Colon (tissue), 2 donors: ENCODE data around the gene LRRC58.
"Not testable (repeated sequence)": the region's sequence is repeated elsewhere in the genome, so short reads cannot be mapped to it uniquely, and the experiment has no call there.

Experiments used
- FAIRE-seq: peaks from 2 replicates; lab custom pipeline; 2012; peaks lifted over from hg19 to GRCh38; lab: Jason Lieb, UNC
- donor health status: control.
- donor health status: control.

LRRC58 gene

DNA sequence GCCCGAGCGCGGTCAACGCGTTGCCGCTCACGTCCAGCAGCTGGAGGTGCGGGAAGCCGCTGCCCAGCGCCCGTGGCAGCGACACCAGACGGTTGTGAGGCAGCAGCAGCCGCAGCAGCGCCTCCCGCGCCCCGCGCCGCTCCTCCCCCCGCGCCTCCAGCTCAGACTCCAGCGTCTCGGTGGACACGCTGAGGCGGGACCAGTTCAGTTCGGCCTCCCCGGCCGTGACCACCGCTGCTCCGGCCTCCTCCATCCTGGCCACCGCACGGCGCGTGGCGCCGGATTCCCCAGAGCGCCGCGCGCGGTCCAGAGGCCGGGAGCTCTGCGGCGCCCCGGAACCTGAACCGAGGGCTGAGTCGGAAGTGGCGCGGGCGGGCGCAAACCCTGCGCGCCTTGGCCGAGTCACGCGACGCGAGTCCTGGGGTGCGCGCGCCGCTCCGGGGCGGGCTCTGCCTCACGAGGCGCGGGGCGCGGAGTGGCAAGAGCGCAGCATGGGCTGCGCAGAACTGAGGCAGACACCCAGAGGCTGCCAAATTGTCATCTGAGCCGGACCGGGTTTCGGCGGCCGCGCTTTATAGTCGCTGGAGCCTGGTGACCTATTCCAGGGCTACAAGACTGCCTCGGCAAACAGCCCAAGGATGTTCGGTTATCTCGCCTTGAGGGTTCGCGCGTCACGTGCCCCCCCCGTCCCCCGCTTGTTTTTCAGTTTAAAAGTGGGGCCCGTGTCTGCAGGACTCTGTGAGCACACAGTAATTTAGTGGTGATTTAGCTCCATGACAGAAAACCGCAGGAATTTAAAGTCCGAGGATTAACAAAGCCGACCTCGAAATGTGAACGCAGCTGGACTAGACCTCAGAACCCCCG is at the start of gene LRRC58:
LRRC58 (minus strand) TSS at position 364 of the 864 bp plus-strand sequence; CDS start at position 253, 111 bp downstream.
- no peak for FAIRE-seq

DNA sequence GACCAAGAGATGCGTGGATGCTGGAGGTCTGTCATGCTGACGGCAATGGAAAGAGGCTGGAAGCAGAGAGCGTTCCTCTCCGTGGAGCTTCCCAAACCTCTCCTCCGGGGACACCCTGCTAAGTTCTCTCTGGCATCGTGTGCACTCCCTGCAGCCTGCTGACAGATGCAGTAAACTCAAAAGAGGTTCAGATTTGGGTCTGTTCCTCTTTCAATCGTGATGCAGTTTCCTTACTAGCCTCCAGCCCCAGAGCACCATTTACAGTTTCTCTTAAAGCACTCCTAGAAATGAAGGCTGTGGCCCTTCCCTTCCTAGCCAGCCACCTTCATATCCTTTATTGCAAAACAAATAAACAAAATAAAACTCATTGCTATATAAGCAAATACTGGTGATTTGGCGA is 47.3 kb upstream of the LRRC58 start:
- no peak for FAIRE-seq

DNA sequence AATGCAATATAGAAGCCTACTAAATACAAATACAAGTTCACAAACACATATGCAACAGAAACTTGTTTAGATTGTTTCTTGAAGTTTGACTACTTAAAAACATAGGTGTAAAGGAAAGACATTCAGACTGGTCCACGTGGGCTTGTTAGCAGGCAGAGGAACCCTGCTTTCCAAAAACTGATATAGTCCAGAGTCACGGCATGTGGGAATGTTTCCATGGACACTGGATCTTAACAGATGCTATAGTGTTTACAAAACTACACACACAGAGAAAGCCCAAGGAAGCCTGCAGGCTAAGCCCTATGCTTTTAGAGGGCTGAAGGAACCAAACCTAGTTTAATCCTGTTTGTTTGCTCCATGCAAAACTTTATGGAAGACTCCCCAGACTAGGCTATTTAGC is 45.2 kb upstream of the LRRC58 start:
- no peak for FAIRE-seq

- no peak for FAIRE-seq
Measured at GRCh38 chr3:120393761-120394160, 44.6 kb upstream of the LRRC58 start.

DNA sequence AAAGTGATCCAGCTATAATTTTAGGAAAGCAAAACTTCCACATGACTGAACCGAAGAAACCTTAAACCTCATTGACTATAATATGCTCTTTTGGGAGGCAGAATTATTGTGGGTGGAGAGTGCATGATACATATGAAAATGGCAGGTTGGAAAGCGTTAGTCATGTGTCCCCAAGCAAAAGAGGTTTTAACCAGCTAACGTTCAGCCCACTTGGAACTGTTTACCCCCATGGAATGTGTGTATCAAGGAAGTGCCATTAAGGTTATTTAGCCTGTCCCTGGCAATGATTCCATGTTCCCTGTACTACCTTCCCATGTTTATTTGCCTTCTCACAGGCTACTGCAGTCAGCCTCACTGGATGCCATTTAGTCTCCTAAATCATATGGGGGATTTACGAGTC is 44.1 kb upstream of the LRRC58 start:
- FAIRE-seq, result no peak

GRCh38 chr3:120382941-120383447 is 33.8 kb upstream of the LRRC58 start:
- FAIRE-seq, result no peak

GRCh38 chr3:120381503-120381902 is 32.3 kb upstream of the LRRC58 start:
- FAIRE-seq, result no peak

DNA sequence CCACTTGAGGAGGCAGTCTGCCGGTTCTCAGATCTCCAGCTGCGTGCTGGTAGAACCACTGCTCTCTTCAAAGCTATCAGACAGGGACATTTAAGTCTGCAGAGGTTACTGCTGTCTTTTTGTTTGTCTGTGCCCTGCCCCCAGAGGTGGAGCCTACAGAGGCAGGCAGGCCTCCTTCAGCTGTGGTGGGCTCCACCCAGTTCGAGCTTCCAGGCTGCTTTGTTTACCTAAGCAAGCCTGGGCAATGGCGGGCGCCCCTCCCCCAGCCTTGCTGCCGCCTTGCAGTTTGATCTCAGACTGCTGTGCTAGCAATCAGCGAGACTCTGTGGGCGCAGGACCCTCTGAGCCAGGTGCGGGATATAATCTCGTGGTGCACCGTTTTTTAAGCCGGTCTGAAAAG is 28.8 kb upstream of the LRRC58 start:
- FAIRE-seq, result not testable (repeated sequence)

- no peak for FAIRE-seq
Measured at GRCh38 chr3:120370463-120370862, 21.3 kb upstream of the LRRC58 start.

GRCh38 chr3:120369037-120369467 is 19.9 kb upstream of the LRRC58 start:
- no peak for FAIRE-seq

GRCh38 chr3:120368172-120368571 is 19.0 kb upstream of the LRRC58 start:
- no peak for FAIRE-seq

DNA sequence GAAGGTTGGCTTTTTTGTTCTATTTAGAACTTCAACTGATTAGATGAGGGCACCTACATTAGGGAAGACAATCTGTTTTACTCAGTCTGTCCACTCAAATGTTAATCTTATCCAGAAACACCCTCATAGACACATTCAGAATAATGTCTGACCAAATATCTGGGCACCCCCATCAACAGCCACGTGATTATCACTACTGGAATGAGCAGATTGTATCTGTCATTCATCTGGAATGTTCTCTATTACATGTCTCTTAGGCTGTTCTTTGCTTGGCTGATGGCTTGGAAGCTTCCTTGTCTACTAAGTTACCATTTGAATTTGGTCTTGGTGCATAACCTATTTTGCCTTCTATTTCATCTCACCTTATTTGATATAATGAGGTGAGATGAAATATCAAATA is 15.7 kb upstream of the LRRC58 start:
- FAIRE-seq, result no peak

GRCh38 chr3:120364101-120364500 is 14.9 kb upstream of the LRRC58 start:
- FAIRE-seq, result no peak

GRCh38 chr3:120357807-120358206 is 8.7 kb upstream of the LRRC58 start:
- FAIRE-seq, result no peak

DNA sequence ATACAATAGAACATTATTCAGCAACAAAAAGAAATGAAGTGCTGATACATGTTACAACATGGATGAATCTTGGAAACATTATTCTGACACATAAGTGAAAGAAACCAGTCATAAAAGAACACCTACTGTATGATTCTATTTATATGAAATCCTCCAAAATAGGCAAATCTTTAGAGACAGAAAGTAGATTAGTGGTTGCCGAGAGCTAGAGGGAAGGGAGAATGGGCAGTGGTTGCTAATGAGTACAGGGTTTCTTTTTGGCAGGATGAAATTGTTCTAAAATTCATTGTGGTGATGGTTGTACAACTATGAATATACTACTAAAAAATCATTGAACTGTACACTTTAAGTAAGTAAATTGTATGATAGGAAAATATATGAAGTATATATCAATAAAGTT is 6.3 kb upstream of the LRRC58 start:
- no peak for FAIRE-seq

GRCh38 chr3:120353463-120353862 is 4.3 kb upstream of the LRRC58 start:
- no peak for FAIRE-seq

GRCh38 chr3:120352017-120352416 is 2.9 kb upstream of the LRRC58 start:
- no peak for FAIRE-seq

GRCh38 chr3:120350401-120350941 is 1.3 kb upstream of the LRRC58 start:
- FAIRE-seq, result no peak

GRCh38 chr3:120349855-120350125 is 636 bp upstream of the LRRC58 start:
- FAIRE-seq, result no peak

DNA sequence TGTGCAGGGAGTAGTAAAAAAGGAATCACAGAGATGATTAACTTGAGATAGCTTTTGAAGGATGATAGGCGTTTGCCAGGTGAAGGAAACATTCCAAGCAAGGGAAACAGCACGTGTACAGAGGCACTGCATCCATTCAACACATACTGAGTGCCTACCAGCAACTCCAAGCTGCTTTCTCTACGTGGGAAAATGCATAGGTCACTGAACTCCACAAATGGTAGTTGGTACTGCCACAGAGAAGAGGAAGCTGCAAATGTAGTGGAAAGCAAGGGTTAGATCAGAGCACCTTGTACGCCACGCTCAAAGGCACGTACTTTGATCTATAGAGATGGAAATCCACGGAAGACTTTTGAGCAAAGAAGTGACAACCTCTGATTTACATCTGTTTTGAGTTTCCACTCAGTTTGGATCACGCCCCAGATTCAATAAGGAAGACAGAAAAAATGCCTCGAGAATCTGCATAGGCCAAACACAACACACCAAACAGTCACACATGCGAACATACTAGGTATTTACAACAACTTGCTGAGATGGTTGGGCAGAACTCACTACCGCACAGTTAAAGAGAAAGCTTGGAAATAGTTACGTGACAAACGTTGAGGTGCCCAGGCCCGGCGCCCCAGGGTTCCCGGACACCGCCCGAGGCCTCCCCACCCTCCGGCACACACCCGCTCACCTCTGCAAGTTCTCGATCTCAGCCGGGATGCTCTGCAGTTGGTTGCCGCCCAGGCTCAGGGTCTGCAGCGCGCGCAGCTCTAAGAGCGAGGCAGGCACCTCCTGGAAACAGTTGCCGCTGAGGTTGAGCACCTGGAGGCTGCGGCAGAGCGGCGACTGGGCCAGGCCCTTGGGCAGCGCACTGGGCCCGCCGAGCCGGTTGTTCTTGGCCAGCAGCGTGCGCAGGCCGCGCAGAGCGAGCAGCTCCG is 826 bp downstream of the LRRC58 start:
- no peak for FAIRE-seq

DNA sequence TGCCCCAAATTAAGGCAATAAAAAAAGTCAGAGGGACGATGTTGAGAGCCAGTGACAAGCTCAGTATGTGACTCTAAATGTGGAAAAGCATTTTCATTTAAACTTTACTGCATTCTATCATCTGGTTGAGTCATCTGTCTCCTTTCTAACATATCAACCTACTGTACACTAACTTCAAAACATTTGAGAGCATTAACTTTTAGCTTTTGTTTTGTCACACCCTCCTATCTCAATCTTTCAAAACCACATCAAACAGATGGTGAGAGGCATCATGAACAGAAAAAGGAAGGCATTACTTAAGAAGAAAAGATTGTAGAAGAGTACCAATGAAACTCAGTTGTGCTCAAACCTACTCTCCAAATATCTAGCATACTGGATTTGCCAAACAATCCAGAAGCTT is 4.8 kb downstream of the LRRC58 start:
- FAIRE-seq, result no peak

GRCh38 chr3:120341658-120342346 is 7.4 kb downstream of the LRRC58 start:
- FAIRE-seq, result no peak
